ENCODE results near the gene CCDC85B. TPM values are rescaled to one million over a fixed set of nuclear protein-coding genes. Genes with fewer than 3 reads are reported as not detected.
A peak's percentile ranks its signal among the peaks of the same experiment; 100 is the strongest.

CCDC85B gene
- polyA plus RNA-seq, 1 of the 3 experiments (the other 2 are of a cell fraction), result 52.8 TPM

GRCh38 chr11:65915101-65915820, 24.8 kb downstream of the CCDC85B start:
- TF ChIP-seq NRF1 (IDR thresholded peaks at IDR 0.05; ENCODE audit: low read depth, low read length), result no peak
- TF ChIP-seq PBX3 (IDR thresholded peaks at IDR 0.05), result no peak
- no peak for TF ChIP-seq RFX5 (IDR thresholded peaks at IDR 0.05; ENCODE audit: low read length)
- TF ChIP-seq EZH2phosphoT487 (IDR thresholded peaks at IDR 0.05; ENCODE audit: borderline replicate concordance, low read depth), result no peak
- TF ChIP-seq YY1 (IDR thresholded peaks at IDR 0.05; ENCODE audit: low read depth), result peak; percentile 4; the same call in 1 of the 2 replicates
- DNase-seq, result no peak
- H3K4me3 ChIP-seq (ENCODE audit: low read depth in 2 of 2, low read length in 1 of 2), result no peak overlapping the region

GRCh38 chr11:65915821-65916251, 25.4 kb downstream of the CCDC85B start:
- Histone ChIP-seq H3K36me3 (replicated peaks in 1 of 2; ENCODE audit: control insufficient read depth in 1 of 2, insufficient read depth in 2 of 2, low read length in 1 of 2) (peaks cover 0 to 4% of the 10 kb centered on the region in 2 experiments), H3K4me3 (ENCODE audit: low read depth in 2 of 2, low read length in 1 of 2) (peak overlapping the region in 1 of 2 experiments; percentile 28; a peak in 2 of 4 replicates), H3K27me3 (ENCODE audit: insufficient read depth) (no peaks in the 10 kb centered on the region), H3K27ac (ENCODE audit: low read depth in 2 of 2, low read length in 1 of 2) (peak overlapping the region; percentile 84 to 97; a peak in 3 of 4 replicates), H3K9ac (peak overlapping the region; percentile 99; the same call in 1 of the 2 replicates), H3F3A (replicated peaks; ENCODE audit: insufficient read depth) (peaks cover 24% of the 10 kb centered on the region), H3K79me2 (ENCODE audit: insufficient read depth) (peaks cover 72% of the 10 kb centered on the region), H3K9me3 (no peaks in the 10 kb centered on the region), H4K20me1 (ENCODE audit: insufficient read depth) (0 out of 2 replicates have a peak, but pooled peaks cover 3% of the 10 kb centered on the region), H3K9me2 (no peaks in the 10 kb centered on the region), H3K4me2 (peak overlapping the region; percentile 96), H3K4me1 (ENCODE audit: control insufficient read depth in 1 of 2, insufficient read depth in 2 of 2, low read depth in 1 of 2, low read length in 1 of 2) (peaks cover 34 to 66% of the 10 kb centered on the region in 2 experiments; a peak in 3 of 4 replicates), H2AFZ (ENCODE audit: low read depth) (no peak overlapping the region)
- 0% methylated on average over 3 of the region's 13 CpGs for WGBS (ENCODE audit: low lambda C conversion rate)
- ChIA-PET CTCF (interaction anchor here (1.3 to 3.3 kb wide), 3 partner anchors 27 to 50 kb away, joined by 3 to 24 read pairs (median 7); partner anchors contain the start of gene FIBP), POLR2A (no interaction called here)
- no peak for DNase-seq
- peak; percentile 100 for TF ChIP-seq JUND (IDR thresholded peaks at IDR 0.05)
- TF ChIP-seq SIN3A (IDR thresholded peaks at IDR 0.05; ENCODE audit: borderline replicate concordance, low read depth, low read length), result no peak
- TF ChIP-seq RAD21 (IDR thresholded peaks at IDR 0.05; ENCODE audit: low read length), result no peak
- TF ChIP-seq RCOR1 (IDR thresholded peaks at IDR 0.05; ENCODE audit: low read length), result no peak
- peak; percentile 96 for TF ChIP-seq RXRA (IDR thresholded peaks at IDR 0.05; ENCODE audit: borderline replicate concordance, low read depth)
- peak; percentile 64; the same call in 1 of the 2 replicates for TF ChIP-seq TAF1 (IDR thresholded peaks at IDR 0.05; ENCODE audit: borderline replicate concordance, low read depth, low read length)
- TF ChIP-seq USF2 (IDR thresholded peaks at IDR 0.05; ENCODE audit: borderline replicate concordance, low read depth, low read length), result no peak
- TF ChIP-seq FOXM1 (IDR thresholded peaks at IDR 0.05; ENCODE audit: low read depth), result peak; percentile 76
- no peak for TF ChIP-seq SMC3 (IDR thresholded peaks at IDR 0.05; ENCODE audit: low read depth, low read length)
- no peak for TF ChIP-seq CTCF (IDR thresholded peaks at IDR 0.05)
- no peak; the same call in 1 of the 2 replicates for TF ChIP-seq MEF2A (IDR thresholded peaks at IDR 0.05; ENCODE audit: borderline replicate concordance, low read depth)
- TF ChIP-seq MXI1 (IDR thresholded peaks at IDR 0.05; ENCODE audit: low read depth, low read length), result no peak
- no peak for TF ChIP-seq NRF1 (IDR thresholded peaks at IDR 0.05; ENCODE audit: low read depth, low read length)
- peak; percentile 95 for TF ChIP-seq NFIC (IDR thresholded peaks at IDR 0.05; ENCODE audit: borderline replicate concordance)
- TF ChIP-seq TCF12 (IDR thresholded peaks at IDR 0.05), result peak; percentile 92
- TF ChIP-seq GATA2 (CRISPR knock-in tag; IDR thresholded peaks at IDR 0.05), result no peak
- TF ChIP-seq USF1 (IDR thresholded peaks at IDR 0.05; ENCODE audit: borderline replicate concordance, low read depth), result peak; percentile 57

More at GRCh38 chr11:65915101-65915820, 24.8 kb downstream of the CCDC85B start:
- H3K27ac ChIP-seq (ENCODE audit: low read depth in 2 of 2, low read length in 1 of 2), result peak overlapping the region; percentile 84 to 97; a peak in 3 of 4 replicates
- CTCF ChIA-PET, result interaction anchor here (1.1 to 2.1 kb wide), 4 partner anchors 23 to 49 kb away, joined by 3 to 11 read pairs (median 6); partner anchors contain the start of gene FIBP
- peak overlapping the region; percentile 59 for H3K9ac ChIP-seq
- peaks cover 28 to 60% of the 10 kb centered on the region in 2 experiments; a peak in 3 of 4 replicates for H3K4me1 ChIP-seq (ENCODE audit: control insufficient read depth in 1 of 2, insufficient read depth in 2 of 2, low read depth in 1 of 2, low read length in 1 of 2)
- H3F3A ChIP-seq (replicated peaks; ENCODE audit: insufficient read depth), result peaks cover 27% of the 10 kb centered on the region
- peak overlapping the region; percentile 96 for H3K4me2 ChIP-seq
- H3K79me2 ChIP-seq (ENCODE audit: insufficient read depth), result peaks cover 66% of the 10 kb centered on the region
- POLR2A ChIA-PET, result interaction anchor here (0.7 kb wide), 2 partner anchors 56 to 544 kb away, joined by 5 read pairs; no protein-coding TSS in a partner anchor
- no peaks in the 10 kb centered on the region for H3K9me2 ChIP-seq
- no peaks in the 10 kb centered on the region for H4K20me1 ChIP-seq (ENCODE audit: insufficient read depth)
- WGBS (ENCODE audit: low lambda C conversion rate), result 32% methylated on average over 8 of the region's 10 CpGs
- H2AFZ ChIP-seq (ENCODE audit: low read depth), result no peak overlapping the region
- H3K36me3 ChIP-seq (replicated peaks in 1 of 2; ENCODE audit: control insufficient read depth in 1 of 2, insufficient read depth in 2 of 2, low read length in 1 of 2), result peaks cover 0 to 2% of the 10 kb centered on the region in 2 experiments
- no peaks in the 10 kb centered on the region for H3K9me3 ChIP-seq
- no peaks in the 10 kb centered on the region for H3K27me3 ChIP-seq (ENCODE audit: insufficient read depth)

Measured in SK-N-SH (cell line).